ENCODE measurements around the gene PRKCA.
"Not testable (repeated sequence)": the region's sequence is repeated elsewhere in the genome, so short reads cannot be mapped to it uniquely, and the experiment has no call there.

The PRKCA gene

GRCh38 chr17:66445229-66445628, 142.8 kb downstream of the PRKCA start:
- no peak for DNase-seq

GRCh38 chr17:66446419-66446818, 144.0 kb downstream of the PRKCA start:
- DNase-seq = no peak

- DNase-seq = no peak
Measured at GRCh38 chr17:66447159-66447558, 144.7 kb downstream of the PRKCA start.

GRCh38 chr17:66448026-66448639, 145.7 kb downstream of the PRKCA start:
- no peak for DNase-seq

- no peak for DNase-seq
Measured at GRCh38 chr17:66449418-66449977, 147.1 kb downstream of the PRKCA start.

- no peak for DNase-seq
Measured at GRCh38 chr17:66450008-66450851, 147.8 kb downstream of the PRKCA start.

GRCh38 chr17:66450852-66451158, 148.4 kb downstream of the PRKCA start:
- DNase-seq = no peak

- DNase-seq = peak in 1 of 2 experiments; percentile 23
Measured at GRCh38 chr17:66451188-66452149, 149.1 kb downstream of the PRKCA start.

GRCh38 chr17:66455060-66455459, 152.6 kb downstream of the PRKCA start:
- no peak for DNase-seq

GRCh38 chr17:66457499-66457898, 155.1 kb downstream of the PRKCA start:
- not testable (repeated sequence) for DNase-seq

GRCh38 chr17:66458782-66459181, 156.4 kb downstream of the PRKCA start:
- no peak for DNase-seq

- DNase-seq = peak; percentile 97
Measured at GRCh38 chr17:66459811-66460270, 157.4 kb downstream of the PRKCA start.

- DNase-seq = no peak
Measured at GRCh38 chr17:66460558-66460957, 158.1 kb downstream of the PRKCA start.

- no peak for DNase-seq
Measured at GRCh38 chr17:66461343-66461995, 159.1 kb downstream of the PRKCA start.

- no peak for DNase-seq
Measured at GRCh38 chr17:66462010-66462409, 159.6 kb downstream of the PRKCA start.

- DNase-seq = no peak
Measured at GRCh38 chr17:66464921-66465320, 162.5 kb downstream of the PRKCA start.

- DNase-seq = no peak
Measured at GRCh38 chr17:66465701-66466100, 163.3 kb downstream of the PRKCA start.

GRCh38 chr17:66466106-66466820, 163.8 kb downstream of the PRKCA start:
- DNase-seq = no peak

GRCh38 chr17:66466840-66467367, 164.5 kb downstream of the PRKCA start:
- no peak for DNase-seq

- no peak for DNase-seq
Measured at GRCh38 chr17:66467766-66468165, 165.4 kb downstream of the PRKCA start.

All from Kasumi-1 (cell line).